Neural cell (in vitro differentiated cells): ENCODE data around the gene APBA1. TPM values are rescaled to one million over a fixed set of nuclear protein-coding genes. Genes with fewer than 3 reads are reported as not detected.

Source experiments
- H2AFZ ChIP-seq: fragments of 200-600, 300-800 bp; sonication (generic), shearing (Covaris generic); 2 replicates; pipeline ENCODE4 v1.6.0; 2014; ENCODE audit warnings: low read depth, mild to moderate bottlenecking, antibody characterized with exemption, low read length, moderate library complexity
- H3F3A ChIP-seq: fragments of 200-600 bp; shearing (Covaris generic); 2 replicates; pipeline ENCODE4 v1.6.1; 2016; ENCODE audit warnings: mild to moderate bottlenecking, moderate library complexity, mixed read lengths, antibody characterized with exemption, low read length; ENCODE audit not compliant: insufficient read depth, poor library complexity, severe bottlenecking
- H3K27ac ChIP-seq: fragments of 200-600, 300-800 bp; sonication (generic), shearing (Covaris generic); 2 replicates; pipeline ENCODE4 v1.5.1; 2014; ENCODE audit warnings: mild to moderate bottlenecking, low read length, moderate library complexity
- H3K27me3 ChIP-seq: fragments of 300-800, 200-600 bp; sonication (generic), shearing (Covaris generic); 2 replicates; pipeline ENCODE4 v1.6.0; 2014; ENCODE audit warnings: mild to moderate bottlenecking, low read depth, low read length, moderate library complexity; ENCODE audit not compliant: insufficient read depth
- H3K36me3 ChIP-seq: fragments of 300-800, 200-600 bp; sonication (generic), shearing (Covaris generic); 2 replicates; pipeline ENCODE4 v1.5.1; 2014; ENCODE audit warnings: mild to moderate bottlenecking, antibody characterized with exemption, low read length, moderate library complexity; ENCODE audit not compliant: insufficient read depth
- H3K4me2 ChIP-seq: fragments of 300-800, 200-600 bp; sonication (generic), shearing (Covaris generic); 2 replicates; pipeline ENCODE4 v1.6.0; 2014; ENCODE audit warnings: mild to moderate bottlenecking, low read length
- H3K4me3 ChIP-seq: fragments of 300-800, 200-600 bp; sonication (generic), shearing (Covaris generic); 2 replicates; pipeline ENCODE4 v1.5.1; 2014; ENCODE audit warnings: mild to moderate bottlenecking, low read length, moderate library complexity
- H3K79me2 ChIP-seq: fragments of 200-600 bp; shearing (Covaris generic); replicated peaks from 2 replicates; pipeline ENCODE4 v1.6.0; 2014; ENCODE audit warnings: mild to moderate bottlenecking, low read length, moderate library complexity; ENCODE audit not compliant: insufficient read depth
- H3K9ac ChIP-seq: fragments of 300-800, 200-600 bp; sonication (generic), shearing (Covaris generic); 2 replicates; pipeline ENCODE4 v1.6.1; 2016; ENCODE audit warnings: mild to moderate bottlenecking, low read length, mixed read lengths
- H3K9me2 ChIP-seq: fragments of 200-600 bp; shearing (Covaris generic); 2 replicates; pipeline ENCODE4 v1.6.1; 2016; ENCODE audit warnings: mild to moderate bottlenecking, low read length, mixed read lengths; ENCODE audit not compliant: insufficient read depth
- H3K9me3 ChIP-seq: fragments of 200-600, 300-800 bp; sonication (generic), shearing (Covaris generic); 2 replicates; pipeline ENCODE4 v1.6.1; 2016; ENCODE audit warnings: mild to moderate bottlenecking, mixed run types, low read length, moderate library complexity, mixed read lengths
- H4K20me1 ChIP-seq: fragments of 200-600 bp; shearing (Covaris generic); 2 replicates; pipeline ENCODE4 v1.6.1; 2016; ENCODE audit warnings: mild to moderate bottlenecking, mixed run types; ENCODE audit not compliant: insufficient read depth
- CTCF ChIP-seq: fragments of 450-650 bp; IDR thresholded peaks from 2 replicates; pipeline ENCODE4 v1.5.1; 2014; ENCODE audit warnings: antibody characterized with exemption, mild to moderate bottlenecking, moderate library complexity; ENCODE audit not compliant: poor library complexity, severe bottlenecking
- EP300 ChIP-seq: fragments of 450-650 bp; conservative IDR thresholded peaks from 2 replicates; pipeline ENCODE4 v1.6.1; 2014; ENCODE audit warnings: antibody characterized with exemption, mild to moderate bottlenecking, moderate library complexity; ENCODE audit not compliant: poor library complexity, severe bottlenecking
- EZH2 ChIP-seq: fragments of 200-600, 300-800 bp; shearing (Covaris generic), sonication (generic); IDR thresholded peaks from 2 replicates; pipeline ENCODE4 v1.6.1; 2014; ENCODE audit warnings: antibody characterized with exemption, low read length, borderline replicate concordance, mild to moderate bottlenecking; ENCODE audit not compliant: insufficient read depth, poor library complexity, severe bottlenecking
- MXI1 ChIP-seq: fragments of 450-650 bp; conservative IDR thresholded peaks from 2 replicates; pipeline ENCODE4 v1.6.1; 2014; ENCODE audit warnings: antibody characterized with exemption, mild to moderate bottlenecking; ENCODE audit not compliant: poor library complexity, severe bottlenecking
- POLR2AphosphoS5 ChIP-seq: IDR thresholded peaks from 2 replicates; pipeline ENCODE4 v1.6.1; 2012
- RAD21 ChIP-seq: fragments of 450-650 bp; conservative IDR thresholded peaks from 2 replicates; pipeline ENCODE4 v1.6.1; 2014; ENCODE audit warnings: antibody characterized with exemption, mild to moderate bottlenecking, moderate library complexity
- REST ChIP-seq: IDR thresholded peaks from 2 replicates; pipeline ENCODE4 v1.6.1; 2012; ENCODE audit warnings: borderline replicate concordance
- SMC3 ChIP-seq: fragments of 450-650 bp; conservative IDR thresholded peaks from 2 replicates; pipeline ENCODE4 v1.6.1; 2014; ENCODE audit warnings: antibody characterized with exemption, mild to moderate bottlenecking, moderate library complexity; ENCODE audit not compliant: poor library complexity
- TAF1 ChIP-seq: IDR thresholded peaks from 2 replicates; pipeline ENCODE4 v1.6.1; 2012; ENCODE audit warnings: low read depth
- polyA plus RNA-seq: library from polyadenylated mRNA; depleted of rRNA; stranded (reverse); fragments of >200 nt; gene quantifications from 2 replicates; pipeline ENCODE4 v1.2.3, GENCODE V29; 2014

APBA1 gene
- polyA plus RNA-seq, 1 donor from 2014 or later: 10.9 TPM

- H3K27me3 ChIP-seq: no peaks in the 10 kb centered on the region
- no peaks in the 10 kb centered on the region for H3F3A ChIP-seq
- no peak overlapping the region for H2AFZ ChIP-seq
- peaks cover 26% of the 10 kb centered on the region for H3K36me3 ChIP-seq
- TF ChIP-seq SMC3 (no peak), MXI1 (no peak), REST (no peak), POLR2AphosphoS5 (no peak), RAD21 (no peak), EZH2 (no peak), TAF1 (no peak), CTCF (no peak), EP300 (no peak)
- H3K9me2 ChIP-seq: no peaks in the 10 kb centered on the region
- H3K9ac ChIP-seq: no peak overlapping the region
- no peak overlapping the region for H3K4me3 ChIP-seq
- H3K79me2 ChIP-seq: no peaks in the 10 kb centered on the region
- no peaks in the 10 kb centered on the region for H3K9me3 ChIP-seq
- H4K20me1 ChIP-seq: no peaks in the 10 kb centered on the region
- no peak overlapping the region for H3K4me2 ChIP-seq
- H3K27ac ChIP-seq: no peak overlapping the region
Observed at GRCh38 chr9:69453746-69454145, 218.4 kb downstream of the APBA1 start.

GRCh38 chr9:69452110-69452782 is 219.9 kb downstream of the APBA1 start:
- Histone ChIP-seq H3K9me3 (no peaks in the 10 kb centered on the region), H3K9me2 (no peaks in the 10 kb centered on the region), H3F3A (no peaks in the 10 kb centered on the region), H4K20me1 (no peaks in the 10 kb centered on the region), H3K36me3 (peaks cover 26% of the 10 kb centered on the region), H2AFZ (no peak overlapping the region), H3K4me3 (no peak overlapping the region), H3K9ac (no peak overlapping the region), H3K27ac (no peak overlapping the region), H3K27me3 (no peaks in the 10 kb centered on the region), H3K4me2 (no peak overlapping the region), H3K79me2 (no peaks in the 10 kb centered on the region)
- no peak for TF ChIP-seq REST
- TF ChIP-seq RAD21: no peak
- TF ChIP-seq MXI1: no peak
- TF ChIP-seq EP300: no peak
- no peak for TF ChIP-seq CTCF
